Upper lobe of left lung (tissue), 4 donors: ENCODE results near the gene TNNC1.

Source experiments
- CTCF ChIP-seq, 6 experiments: fragments of 450-650 bp in 4 of 6; fragments of 200-600 bp in 2 of 6; sonication (generic) in 2 of 6; IDR thresholded peaks; one replicate each; pipeline ENCODE4 v1.5.1; 2016 to 2019; ENCODE audit warnings: antibody characterized with exemption in 6 of 6
- EP300 ChIP-seq, 4 donors: sonication (generic); formaldehyde crosslinking; IDR thresholded peaks; one replicate each; pipeline ENCODE4 v1.5.1; 2017; ENCODE audit warnings: antibody characterized with exemption in 4 of 4, control low read depth in 2 of 4
- POLR2A ChIP-seq, 4 donors: fragments of 450-650 bp; IDR thresholded peaks; one replicate each; pipeline ENCODE4 v1.5.1; 2016 to 2017; ENCODE audit warnings: antibody characterized with exemption in 4 of 4, mild to moderate bottlenecking in 2 of 4

- TF ChIP-seq EP300 (IDR thresholded peaks at IDR 0.05) = no peak
- no peak for TF ChIP-seq CTCF (IDR thresholded peaks at IDR 0.05)
- no peak for TF ChIP-seq POLR2A (IDR thresholded peaks at IDR 0.05)
Measured at GRCh38 chr3:52502001-52502400, 48.2 kb upstream of the TNNC1 start.
